Neutrophil (primary cell): Measurements from ENCODE around the gene RPS14.

Experiments used
- H3K27ac ChIP-seq: fragments of 200-600 bp; sonication (generic); 2 replicates; pipeline ENCODE4 v1.5.1; 2016; ENCODE audit warnings: mild to moderate bottlenecking, moderate library complexity
- H3K27me3 ChIP-seq: fragments of 200-600 bp; sonication (generic); 2 replicates; pipeline ENCODE4 v1.6.0; 2016; ENCODE audit warnings: mild to moderate bottlenecking
- H3K36me3 ChIP-seq: fragments of 200-600 bp; sonication (generic); 2 replicates; pipeline ENCODE4 v1.5.1; 2017
- H3K4me1 ChIP-seq, 2 experiments: fragments of 200-600 bp in 1 of 2; sonication (generic) in 1 of 2; 1 replicate in 1 of 2; 2 replicates in 1 of 2; pipeline versions ENCODE4 v1.5.1 to v1.6.1; 2013 to 2016; ENCODE audit warnings: low read depth in 1 of 2, low read length in 1 of 2, mild to moderate bottlenecking in 1 of 2, moderate library complexity in 1 of 2; ENCODE audit not compliant: control insufficient read depth in 1 of 2, insufficient read depth in 1 of 2
- H3K4me3 ChIP-seq, 2 experiments: fragments of 200-600 bp in 1 of 2; sonication (generic) in 1 of 2; 1 replicate in 1 of 2; 2 replicates in 1 of 2; pipeline ENCODE4 v1.5.1; 2013 to 2016; ENCODE audit warnings: low read depth in 1 of 2, low read length in 1 of 2, mild to moderate bottlenecking in 1 of 2, moderate library complexity in 1 of 2
- H3K9me3 ChIP-seq: fragments of 200-600 bp; sonication (generic); 2 replicates; pipeline ENCODE4 v1.5.1; 2016
- CTCF ChIP-seq: fragments of 200-600 bp; sonication (generic); IDR thresholded peaks from 2 replicates; pipeline ENCODE4 v1.5.1; 2016; ENCODE audit warnings: antibody characterized with exemption

Gene RPS14

DNA sequence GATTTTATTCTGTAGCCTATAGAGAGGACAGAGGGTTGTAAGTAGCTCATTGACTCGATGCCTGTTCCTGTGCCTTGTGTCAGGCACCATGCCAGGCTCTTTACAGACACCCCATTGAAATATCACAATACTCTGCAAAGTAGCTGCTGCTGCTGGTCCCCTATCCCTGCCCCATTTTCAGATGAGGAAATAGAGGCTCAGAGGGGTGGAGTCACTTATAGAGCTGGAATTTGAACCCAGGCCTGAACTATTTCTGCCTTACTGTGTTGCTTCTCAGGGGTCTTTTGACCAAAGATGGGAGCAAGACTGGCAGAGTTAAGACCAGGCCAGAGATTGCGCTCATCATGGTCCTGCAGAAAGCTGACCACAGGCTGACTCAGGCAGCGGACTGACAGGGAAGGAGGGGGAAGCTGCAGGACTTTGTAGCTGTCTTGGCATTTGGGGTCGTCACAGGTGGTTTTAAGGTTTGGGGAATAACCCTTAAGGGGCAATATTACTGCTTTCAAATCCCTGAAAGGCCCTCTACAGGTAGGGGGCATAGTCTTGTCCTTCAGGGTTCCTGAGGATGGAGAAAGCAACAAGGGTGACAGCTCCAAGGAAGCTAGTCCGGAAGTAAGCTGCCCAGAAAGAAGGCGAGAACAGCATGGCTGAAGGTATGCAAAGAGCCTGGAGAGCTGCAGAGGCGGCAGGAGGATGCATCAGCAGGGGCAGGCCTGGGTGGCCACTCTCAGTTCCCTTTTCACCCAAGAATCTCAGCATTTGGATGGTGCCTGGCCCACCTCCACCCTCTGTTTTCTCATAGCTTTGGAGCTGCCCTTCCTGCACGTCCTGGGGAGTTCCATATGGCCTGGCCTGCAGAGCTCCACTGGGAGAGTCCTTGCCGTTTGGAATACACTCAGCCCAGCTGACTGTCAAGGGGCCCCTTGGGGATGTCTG is 40.1 kb upstream of the RPS14 start:
- Histone ChIP-seq H3K36me3 (peaks cover 13% of the 10 kb centered on the region), H3K27ac (peak overlapping the region; percentile 98), H3K4me3 (peak overlapping the region; percentile 67 to 91), H3K4me1 (peaks cover 71 to 76% of the 10 kb centered on the region in 2 experiments), H3K9me3 (no peaks in the 10 kb centered on the region), H3K27me3 (no peaks in the 10 kb centered on the region)
- no peak for TF ChIP-seq CTCF

DNA sequence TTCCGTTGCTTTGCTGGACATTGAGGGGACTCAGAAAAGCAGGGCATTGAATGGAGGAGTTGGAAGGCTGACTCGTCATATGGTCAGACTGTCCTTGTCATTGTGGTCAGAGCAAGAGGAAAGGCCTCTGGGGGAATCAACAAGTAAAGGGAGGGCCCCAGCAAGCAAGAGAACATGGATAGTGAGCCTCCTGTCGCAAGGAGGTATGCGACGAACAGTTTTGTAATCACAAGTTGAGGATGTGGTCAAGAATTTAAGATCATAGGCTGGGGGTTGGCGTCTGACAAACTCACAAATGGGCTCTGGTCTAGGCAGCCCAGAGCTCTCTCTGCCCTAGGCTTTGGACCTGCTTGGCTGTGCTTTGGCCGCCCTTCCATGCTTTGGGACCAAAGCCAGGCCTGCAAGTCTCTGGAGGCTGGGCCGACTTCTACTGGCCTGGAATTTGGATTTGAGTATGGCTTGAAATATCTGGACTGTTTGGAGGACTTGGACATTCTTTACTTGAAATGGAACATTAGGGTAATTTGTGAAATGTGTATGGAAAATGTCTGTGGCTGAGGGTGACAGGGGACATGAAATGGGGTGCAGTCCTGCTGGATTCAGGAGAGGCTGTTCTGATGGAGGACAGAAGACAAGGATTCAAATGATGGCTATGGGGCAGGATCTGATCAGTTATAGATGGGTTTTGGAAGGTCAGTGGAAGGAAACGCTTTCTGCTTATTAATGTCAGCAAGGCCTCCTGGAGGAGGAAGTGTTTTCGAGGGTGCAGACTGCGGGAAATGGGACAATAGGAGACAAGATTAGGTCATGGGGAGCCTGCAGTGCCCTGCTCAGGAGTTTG is 39.2 kb upstream of the RPS14 start:
- Histone ChIP-seq H3K9me3 (no peaks in the 10 kb centered on the region), H3K36me3 (peaks cover 13% of the 10 kb centered on the region), H3K27ac (peak overlapping the region; percentile 98), H3K4me3 (peak overlapping the region; percentile 67 to 91), H3K4me1 (peaks cover 72 to 78% of the 10 kb centered on the region in 2 experiments), H3K27me3 (no peaks in the 10 kb centered on the region)
- TF ChIP-seq CTCF = peak; percentile 17

DNA sequence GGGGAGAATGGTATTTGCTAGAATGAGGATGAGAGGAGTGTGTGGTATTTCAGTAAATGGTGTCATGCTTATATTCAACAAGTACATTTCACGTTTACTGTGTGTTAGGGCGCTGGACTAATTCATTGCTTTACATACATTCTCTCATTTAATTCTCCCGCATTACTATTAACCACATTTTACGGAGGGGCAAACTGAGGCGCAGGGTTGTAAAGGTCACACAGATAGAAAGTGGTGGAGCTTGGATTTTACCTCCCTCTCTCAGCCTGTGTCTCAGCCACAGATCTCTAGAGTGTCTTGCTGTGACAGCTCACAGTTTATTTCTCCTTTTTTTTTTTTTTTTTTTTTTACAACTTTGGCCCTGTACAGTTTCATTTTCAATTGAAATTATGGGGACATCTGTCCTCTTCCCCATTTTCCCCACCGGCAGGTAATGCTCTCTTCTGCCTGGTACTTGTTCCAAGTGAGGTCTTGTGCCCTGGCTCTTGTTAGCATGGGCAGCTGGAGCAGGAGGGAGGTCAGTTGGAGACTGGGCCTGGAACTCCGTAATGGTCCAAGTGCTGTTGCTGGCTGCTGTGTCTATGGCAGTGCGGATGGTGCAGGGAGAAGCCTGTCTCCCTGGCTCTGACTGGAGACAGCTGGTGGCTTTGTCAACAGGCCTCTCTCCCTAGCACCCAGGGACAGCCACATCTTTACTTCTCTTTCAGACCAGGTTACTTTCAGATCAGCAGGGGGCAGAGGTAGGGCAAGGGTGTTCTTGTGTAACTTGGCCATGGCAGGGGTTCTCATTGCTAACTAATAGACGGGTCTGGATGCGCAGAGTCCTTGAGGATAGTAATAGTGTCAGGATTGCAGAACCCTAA is 37.9 kb upstream of the RPS14 start:
- H3K27me3 ChIP-seq = no peaks in the 10 kb centered on the region
- no peaks in the 10 kb centered on the region for H3K9me3 ChIP-seq
- H3K4me3 ChIP-seq = peak overlapping the region; percentile 67 to 91
- peak overlapping the region; percentile 98 for H3K27ac ChIP-seq
- peaks cover 9% of the 10 kb centered on the region for H3K36me3 ChIP-seq
- H3K4me1 ChIP-seq = peaks cover 67 to 73% of the 10 kb centered on the region in 2 experiments
- TF ChIP-seq CTCF = peak; percentile 24

DNA sequence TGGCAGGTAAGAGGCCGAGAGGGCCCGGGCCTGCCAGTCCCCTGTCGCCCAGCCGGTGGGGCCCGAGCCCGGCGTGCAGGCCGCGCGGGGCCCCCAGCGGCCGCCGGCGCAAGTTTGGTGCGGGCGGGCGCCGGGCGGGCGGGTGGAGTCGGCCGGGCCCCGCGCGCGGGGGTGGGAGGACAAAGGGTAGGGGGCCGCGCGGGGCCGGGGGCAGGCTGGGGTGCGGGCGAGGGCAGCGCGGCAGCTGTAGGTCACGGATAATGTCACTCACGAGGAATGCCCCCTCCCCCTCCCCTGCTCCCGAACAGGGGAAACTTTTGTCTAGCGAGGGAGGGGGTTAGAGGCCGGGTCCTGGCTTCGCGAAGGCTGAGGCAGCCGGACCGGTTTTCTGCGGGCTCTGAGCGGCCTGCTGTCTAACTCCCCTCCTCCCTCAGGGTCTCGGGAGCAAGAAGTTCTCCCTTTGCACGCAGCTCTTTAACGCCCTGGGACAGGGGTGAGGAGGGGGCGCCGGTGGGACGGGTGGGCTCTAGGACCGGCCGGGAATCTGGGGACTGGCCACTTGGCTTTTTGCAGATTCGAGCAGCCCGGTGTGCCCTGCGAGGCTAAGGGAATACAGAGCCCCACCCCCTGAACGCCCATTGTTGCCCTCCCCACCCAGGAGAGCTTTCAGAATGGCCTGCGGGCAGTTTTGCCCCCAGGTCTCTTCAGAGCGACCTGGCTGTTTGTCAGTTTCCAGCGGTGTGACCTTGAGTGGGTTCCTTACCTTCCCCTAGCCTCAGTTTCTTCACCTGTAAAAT is 37.1 kb upstream of the RPS14 start:
- peak overlapping the region; percentile 98 for H3K27ac ChIP-seq
- no peak for TF ChIP-seq CTCF
- no peaks in the 10 kb centered on the region for H3K9me3 ChIP-seq
- peak overlapping the region; percentile 67 to 91 for H3K4me3 ChIP-seq
- peaks cover 59 to 65% of the 10 kb centered on the region in 2 experiments for H3K4me1 ChIP-seq
- H3K27me3 ChIP-seq = no peaks in the 10 kb centered on the region
- peaks cover under 1% of the 10 kb centered on the region for H3K36me3 ChIP-seq
